Measurements from ENCODE around the gene LNP1. TPM values are rescaled to one million over a fixed set of nuclear protein-coding genes. Genes with fewer than 3 reads are reported as not detected.

Gene LNP1
- total RNA-seq, 2 experiments from 2014 or later = 2.3 to 2.6 TPM

- ATAC-seq (no peak), DNase-seq (no peak)
- H3K36me3 Mint-ChIP-seq = peaks cover 25% of the 10 kb centered on the region
- no peaks in the 10 kb centered on the region for H3K9me3 Mint-ChIP-seq (ENCODE audit: low read depth)
- H3K27me3 Mint-ChIP-seq = no peaks in the 10 kb centered on the region
- no peaks in the 10 kb centered on the region for H3K4me1 Mint-ChIP-seq
- CTCF ChIA-PET = interaction anchor here (0.9 kb wide), 1 partner anchor 88 kb away, joined by 4 read pairs; no protein-coding TSS in a partner anchor
- no peak overlapping the region for H3K4me3 Mint-ChIP-seq
- no peak overlapping the region for H3K27ac Mint-ChIP-seq
Observed at GRCh38 chr3:100374521-100374920, 26.8 kb upstream of the LNP1 start.

- H3K27me3 Mint-ChIP-seq = no peaks in the 10 kb centered on the region
- no peaks in the 10 kb centered on the region for H3K9me3 Mint-ChIP-seq (ENCODE audit: low read depth)
- H3K36me3 Mint-ChIP-seq = peaks cover 31% of the 10 kb centered on the region
- ATAC-seq = no peak
- DNase-seq = no peak
- no peak overlapping the region for H3K27ac Mint-ChIP-seq
- CTCF ChIA-PET = no interaction called here
- H3K4me1 Mint-ChIP-seq = no peaks in the 10 kb centered on the region
- no peak overlapping the region for H3K4me3 Mint-ChIP-seq
Observed at GRCh38 chr3:100376301-100376700, 25.0 kb upstream of the LNP1 start.

GRCh38 chr3:100384733-100385525 lies 16.4 kb upstream of the LNP1 start:
- ATAC-seq (no peak), DNase-seq (no peak)
- CTCF ChIA-PET = interaction anchor here (0.9 to 1.8 kb wide), 2 partner anchors 25 to 68 kb away, joined by 3 to 6 read pairs; no protein-coding TSS in a partner anchor
- Mint-ChIP-seq H3K4me1 (peaks cover 2% of the 10 kb centered on the region), H3K27ac (no peak overlapping the region), H3K27me3 (no peaks in the 10 kb centered on the region), H3K9me3 (ENCODE audit: low read depth) (peaks cover 4% of the 10 kb centered on the region), H3K4me3 (no peak overlapping the region), H3K36me3 (peaks cover 53% of the 10 kb centered on the region)

- CTCF ChIA-PET = interaction anchor here (1.0 to 1.8 kb wide), 3 partner anchors 15 to 70 kb away, joined by 3 to 6 read pairs (median 3); partner anchors contain the start of genes LNP1 and TOMM70
- no peak for ATAC-seq
Observed at GRCh38 chr3:100386437-100387074, 14.8 kb upstream of the LNP1 start.

GRCh38 chr3:100389025-100389424 lies 12.3 kb upstream of the LNP1 start:
- DNase-seq (no peak), ATAC-seq (no peak)
- peaks cover 54% of the 10 kb centered on the region for H3K36me3 Mint-ChIP-seq
- peaks cover 4% of the 10 kb centered on the region for H3K9me3 Mint-ChIP-seq (ENCODE audit: low read depth)
- H3K4me1 Mint-ChIP-seq = peaks cover 9% of the 10 kb centered on the region
- CTCF ChIA-PET = no interaction called here
- no peak overlapping the region for H3K27ac Mint-ChIP-seq
- H3K4me3 Mint-ChIP-seq = no peak overlapping the region
- no peaks in the 10 kb centered on the region for H3K27me3 Mint-ChIP-seq

More at GRCh38 chr3:100386437-100387074, 14.8 kb upstream of the LNP1 start:
- Mint-ChIP-seq H3K4me1 (peaks cover 2% of the 10 kb centered on the region), H3K27me3 (no peaks in the 10 kb centered on the region), H3K4me3 (no peak overlapping the region), H3K36me3 (peaks cover 51% of the 10 kb centered on the region), H3K9me3 (ENCODE audit: low read depth) (peaks cover 4% of the 10 kb centered on the region), H3K27ac (no peak overlapping the region)
- DNase-seq = no peak

- H3K9me3 Mint-ChIP-seq (ENCODE audit: low read depth) = no peaks in the 10 kb centered on the region
- peaks cover 38% of the 10 kb centered on the region for H3K36me3 Mint-ChIP-seq
- CTCF ChIA-PET = interaction anchor here (1.4 kb wide), 1 partner anchor 79 kb away, joined by 3 read pairs; no protein-coding TSS in a partner anchor
- peaks cover 43% of the 10 kb centered on the region for H3K4me1 Mint-ChIP-seq
- peak overlapping the region; percentile 41 for H3K27ac Mint-ChIP-seq
- DNase-seq = no peak
- H3K27me3 Mint-ChIP-seq = no peaks in the 10 kb centered on the region
- no peak for ATAC-seq
- H3K4me3 Mint-ChIP-seq = no peak overlapping the region
Observed at GRCh38 chr3:100395679-100396431, 5.5 kb upstream of the LNP1 start.

- Mint-ChIP-seq H3K9me3 (ENCODE audit: low read depth) (no peaks in the 10 kb centered on the region), H3K4me1 (peaks cover 43% of the 10 kb centered on the region), H3K36me3 (peaks cover 33% of the 10 kb centered on the region), H3K27ac (no peak overlapping the region), H3K4me3 (no peak overlapping the region), H3K27me3 (no peaks in the 10 kb centered on the region)
- no peak for DNase-seq
- CTCF ChIA-PET = no interaction called here
- no peak for ATAC-seq
Observed at GRCh38 chr3:100396967-100397366, 4.4 kb upstream of the LNP1 start.

GRCh38 chr3:100399341-100400071 lies 1.8 kb upstream of the LNP1 start:
- peak overlapping the region; percentile 85 for H3K4me3 Mint-ChIP-seq
- no peaks in the 10 kb centered on the region for H3K27me3 Mint-ChIP-seq
- CTCF ChIA-PET = interaction anchor here (0.7 to 4.2 kb wide), 3 partner anchors 61 to 65 kb away, joined by 3 to 14 read pairs (median 3); partner anchors contain the start of gene NIT2
- H3K4me1 Mint-ChIP-seq = peaks cover 57% of the 10 kb centered on the region
- peaks cover 26% of the 10 kb centered on the region for H3K36me3 Mint-ChIP-seq
- DNase-seq (peak; percentile 40), ATAC-seq (no peak)
- peak overlapping the region; percentile 94 for H3K27ac Mint-ChIP-seq
- no peaks in the 10 kb centered on the region for H3K9me3 Mint-ChIP-seq (ENCODE audit: low read depth)

GRCh38 chr3:100400419-100400779 lies 940 bp upstream of the LNP1 start:
- ATAC-seq = peak; percentile 17
- CTCF ChIA-PET = interaction anchor here (4.2 kb wide), 1 partner anchor 66 kb away, joined by 14 read pairs; the partner anchor contains the start of gene NIT2
- Mint-ChIP-seq H3K9me3 (ENCODE audit: low read depth) (no peaks in the 10 kb centered on the region), H3K4me1 (peaks cover 61% of the 10 kb centered on the region), H3K4me3 (peak overlapping the region; percentile 85), H3K27ac (peak overlapping the region; percentile 94), H3K27me3 (no peaks in the 10 kb centered on the region), H3K36me3 (peaks cover 28% of the 10 kb centered on the region)
- DNase-seq = peak; percentile 76

GRCh38 chr3:100401674-100402041 lies 319 bp downstream of the LNP1 start:
- ATAC-seq (peak; percentile 20), DNase-seq (peak; percentile 76)
- CTCF ChIA-PET = interaction anchor here (0.6 to 4.2 kb wide), 10 partner anchors 16 to 584 kb away, joined by 3 to 14 read pairs (median 4); partner anchors contain the start of genes CMSS1 and NIT2
- peak overlapping the region; percentile 94 for H3K27ac Mint-ChIP-seq
- H3K36me3 Mint-ChIP-seq = peaks cover 28% of the 10 kb centered on the region
- no peaks in the 10 kb centered on the region for H3K27me3 Mint-ChIP-seq
- H3K4me3 Mint-ChIP-seq = peak overlapping the region; percentile 85
- H3K9me3 Mint-ChIP-seq (ENCODE audit: low read depth) = peaks cover 3% of the 10 kb centered on the region
- peaks cover 54% of the 10 kb centered on the region for H3K4me1 Mint-ChIP-seq

- CTCF ChIA-PET = interaction anchor here (0.8 to 4.2 kb wide), 7 partner anchors 65 to 584 kb away, joined by 3 to 14 read pairs (median 6); partner anchors contain the start of genes CMSS1 and NIT2
- Mint-ChIP-seq H3K9me3 (ENCODE audit: low read depth) (peaks cover 4% of the 10 kb centered on the region), H3K27ac (peak overlapping the region; percentile 94), H3K27me3 (no peaks in the 10 kb centered on the region), H3K4me3 (peak overlapping the region; percentile 85), H3K36me3 (peaks cover 28% of the 10 kb centered on the region), H3K4me1 (peaks cover 51% of the 10 kb centered on the region)
- no peak for DNase-seq
- ATAC-seq = no peak
Observed at GRCh38 chr3:100402256-100402655, 917 bp downstream of the LNP1 start.

GRCh38 chr3:100402891-100403290 lies 1.6 kb downstream of the LNP1 start:
- DNase-seq (no peak), ATAC-seq (no peak)
- Mint-ChIP-seq H3K27me3 (no peaks in the 10 kb centered on the region), H3K27ac (peak overlapping the region; percentile 94), H3K9me3 (ENCODE audit: low read depth) (peaks cover 10% of the 10 kb centered on the region), H3K4me1 (peaks cover 48% of the 10 kb centered on the region), H3K36me3 (peaks cover 32% of the 10 kb centered on the region), H3K4me3 (peak overlapping the region; percentile 85)
- CTCF ChIA-PET = interaction anchor here (2.1 to 4.2 kb wide), 3 partner anchors 65 to 86 kb away, joined by 6 to 14 read pairs (median 10); partner anchors contain the start of gene NIT2
